Mesenchymal stem cell (in vitro differentiated cells and primary cell): Measurements from ENCODE around the gene SLC25A18.
A peak's percentile ranks its signal among the peaks of the same experiment; 100 is the strongest.

ENCODE experiments used
- DNase-seq: peaks from one replicate; pipeline ENCODE4 v3.0.0-alpha.2; 2013
- H2AFZ ChIP-seq: one replicate; pipeline ENCODE4 v1.6.1; 2013; ENCODE audit warnings: low read depth, mild to moderate bottlenecking, control low read depth, inconsistent platforms, low read length, moderate library complexity
- H2AK5ac ChIP-seq: 2 replicates; pipeline ENCODE4 v1.6.1; 2013; ENCODE audit warnings: low read length, moderate library complexity, mild to moderate bottlenecking, inconsistent platforms; ENCODE audit not compliant: severe bottlenecking
- H2BK120ac ChIP-seq: one replicate; pipeline ENCODE4 v1.6.1; 2013; ENCODE audit warnings: low read depth, mild to moderate bottlenecking, inconsistent platforms, low read length, moderate library complexity
- H2BK12ac ChIP-seq, 2 experiments: one replicate each; pipeline ENCODE4 v1.6.1; 2013; ENCODE audit warnings: inconsistent platforms in 2 of 2, low read length in 2 of 2, mild to moderate bottlenecking in 2 of 2, moderate library complexity in 2 of 2, control low read depth in 1 of 2
- H2BK15ac ChIP-seq: one replicate; pipeline ENCODE4 v1.6.1; 2013; ENCODE audit warnings: mild to moderate bottlenecking, low read depth, inconsistent platforms; ENCODE audit not compliant: poor library complexity, severe bottlenecking
- H2BK5ac ChIP-seq: 2 replicates; pipeline ENCODE4 v1.6.1; 2013; ENCODE audit warnings: low read depth, mild to moderate bottlenecking, low read length, control low read depth, inconsistent platforms; ENCODE audit not compliant: poor library complexity, severe bottlenecking
- H3K14ac ChIP-seq, 2 experiments: one replicate each; pipeline ENCODE4 v1.6.1; 2013; ENCODE audit warnings: inconsistent platforms in 2 of 2, low read length in 2 of 2, control low read depth in 1 of 2, mild to moderate bottlenecking in 1 of 2, moderate library complexity in 1 of 2
- H3K18ac ChIP-seq, 2 experiments: one replicate each; pipeline ENCODE4 v1.6.1; 2013; ENCODE audit warnings: inconsistent platforms in 2 of 2, low read length in 2 of 2, control low read depth in 1 of 2, low read depth in 1 of 2, mild to moderate bottlenecking in 1 of 2
- H3K23ac ChIP-seq, 2 experiments: one replicate each; pipeline ENCODE4 v1.6.1; 2013; ENCODE audit warnings: inconsistent platforms in 2 of 2, low read length in 2 of 2, mild to moderate bottlenecking in 2 of 2, moderate library complexity in 2 of 2, control low read depth in 1 of 2
- H3K27ac ChIP-seq: 2 replicates; pipeline ENCODE4 v1.5.1; 2013; ENCODE audit warnings: mild to moderate bottlenecking, moderate library complexity, low read length, control low read depth, inconsistent platforms; ENCODE audit not compliant: poor library complexity, severe bottlenecking
- H3K27me3 ChIP-seq, 2 experiments: 2 replicates each; pipeline versions ENCODE4 v1.6.1 to v1.7.0; 2013; ENCODE audit warnings: low read length in 2 of 2, mild to moderate bottlenecking in 2 of 2, moderate library complexity in 2 of 2, control low read depth in 1 of 2, inconsistent platforms in 1 of 2; ENCODE audit not compliant: control insufficient read depth in 1 of 2, insufficient read depth in 1 of 2
- H3K36me3 ChIP-seq, 2 experiments: 2 replicates each; pipeline versions ENCODE4 v1.6.1 to v1.7.0; 2013; ENCODE audit warnings: low read length in 2 of 2, control low read depth in 1 of 2, inconsistent platforms in 1 of 2, low read depth in 1 of 2, mild to moderate bottlenecking in 1 of 2; ENCODE audit not compliant: insufficient read depth in 2 of 2, control insufficient read depth in 1 of 2
- H3K4ac ChIP-seq, 2 experiments: one replicate each; pipeline ENCODE4 v1.6.1; 2013; ENCODE audit warnings: inconsistent platforms in 2 of 2, low read length in 2 of 2, mild to moderate bottlenecking in 2 of 2, moderate library complexity in 2 of 2, control low read depth in 1 of 2, low read depth in 1 of 2
- H3K4me1 ChIP-seq: 2 replicates; pipeline ENCODE4 v1.6.1; 2013; ENCODE audit warnings: low read depth, low read length, control low read depth; ENCODE audit not compliant: control insufficient read depth, insufficient read depth
- H3K4me2 ChIP-seq: 2 replicates; pipeline ENCODE4 v1.6.1; 2013; ENCODE audit warnings: low read length, mild to moderate bottlenecking, inconsistent platforms; ENCODE audit not compliant: poor library complexity, severe bottlenecking
- H3K4me3 ChIP-seq, 2 experiments: 2 replicates each; pipeline versions ENCODE4 v1.5.1 to v1.7.0; 2013; ENCODE audit warnings: low read length in 2 of 2, mild to moderate bottlenecking in 2 of 2, control low read depth in 1 of 2, low read depth in 1 of 2; ENCODE audit not compliant: insufficient read depth in 1 of 2
- H3K79me1 ChIP-seq: replicated peaks from 2 replicates; pipeline ENCODE4 v1.6.1; 2013; ENCODE audit warnings: mild to moderate bottlenecking, control low read depth, low read length, inconsistent platforms; ENCODE audit not compliant: poor library complexity, severe bottlenecking
- H3K9ac ChIP-seq: 2 replicates; pipeline ENCODE4 v1.7.0; 2013; ENCODE audit warnings: mild to moderate bottlenecking, low read length, moderate library complexity
- H3K9me3 ChIP-seq: 2 replicates; pipeline ENCODE4 v1.7.0; 2013; ENCODE audit warnings: mild to moderate bottlenecking, low read length; ENCODE audit not compliant: control insufficient read depth
- H4K8ac ChIP-seq: one replicate; pipeline ENCODE4 v1.6.1; 2013; ENCODE audit warnings: inconsistent platforms, mild to moderate bottlenecking, low read length, moderate library complexity
- H4K91ac ChIP-seq: one replicate; pipeline ENCODE4 v1.6.1; 2013; ENCODE audit warnings: mild to moderate bottlenecking, low read length, inconsistent platforms
- WGBS: methylation state at CpG from one replicate; pipeline ENCODE4 v1.1.7; 2013; ENCODE audit warnings: mixed read lengths; 5-methylcytosine and 5-hydroxymethylcytosine counted together

Gene SLC25A18

DNA sequence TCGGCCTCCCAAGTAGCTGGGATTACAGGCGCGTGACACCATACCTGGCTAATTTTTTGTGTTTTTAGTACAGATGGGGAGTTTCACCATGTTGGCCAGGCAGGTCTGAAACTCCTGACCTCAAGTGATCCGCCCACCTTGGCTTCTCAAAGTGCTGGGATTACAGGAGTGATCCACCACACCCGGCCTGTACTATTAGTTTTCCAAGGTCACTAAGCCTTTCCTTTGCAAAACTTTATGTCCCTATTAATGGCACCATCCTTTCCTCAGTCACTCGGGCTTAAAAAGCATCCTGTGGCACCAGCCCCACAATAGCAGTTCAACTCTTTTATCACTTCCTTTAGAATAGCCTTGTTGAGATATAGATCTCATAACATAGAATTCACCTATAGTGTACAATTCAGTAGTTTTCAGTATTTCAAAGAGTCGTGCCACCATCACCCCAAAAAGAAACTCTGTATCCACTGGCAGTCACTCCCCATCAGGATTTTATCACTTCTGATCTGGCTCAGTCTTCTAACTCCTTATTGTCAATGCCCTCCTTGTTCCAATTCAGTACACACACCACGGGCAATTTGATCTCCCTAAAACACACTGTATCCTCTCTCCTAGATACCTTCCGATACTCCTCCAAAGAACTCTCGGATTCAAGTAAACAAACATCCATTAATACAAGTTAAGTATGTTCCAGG is 74.3 kb downstream of the SLC25A18 start:
- Histone ChIP-seq H4K8ac (peak overlapping the region; percentile 92), H3K18ac (peak overlapping the region in 1 of 2 experiments; percentile 85), H3K4me3 (peak overlapping the region; percentile 83 to 86), H3K79me1 (peaks cover 2% of the 10 kb centered on the region), H3K4ac (peak overlapping the region; percentile 35 to 49), H2BK15ac (no peak overlapping the region), H3K4me2 (peak overlapping the region; percentile 64), H4K91ac (no peak overlapping the region), H3K9ac (peak overlapping the region; percentile 93), H2AFZ (no peak overlapping the region), H3K36me3 (peaks cover 0 to 4% of the 10 kb centered on the region in 2 experiments), H3K14ac (peak overlapping the region in 1 of 2 experiments; percentile 3), H3K4me1 (peaks cover 7% of the 10 kb centered on the region), H3K23ac (peak overlapping the region in 1 of 2 experiments; percentile 50), H3K27ac (peak overlapping the region; percentile 94), H2BK120ac (peak overlapping the region; percentile 61), H3K9me3 (no peaks in the 10 kb centered on the region), H2BK12ac (peak overlapping the region in 1 of 2 experiments; percentile 93), H3K27me3 (no peaks in the 10 kb centered on the region), H2BK5ac (no peak overlapping the region), H2AK5ac (peak overlapping the region; percentile 93)
- DNase-seq: no peak
- WGBS: 69% methylated on average over 10 of the region's 10 CpGs

DNA sequence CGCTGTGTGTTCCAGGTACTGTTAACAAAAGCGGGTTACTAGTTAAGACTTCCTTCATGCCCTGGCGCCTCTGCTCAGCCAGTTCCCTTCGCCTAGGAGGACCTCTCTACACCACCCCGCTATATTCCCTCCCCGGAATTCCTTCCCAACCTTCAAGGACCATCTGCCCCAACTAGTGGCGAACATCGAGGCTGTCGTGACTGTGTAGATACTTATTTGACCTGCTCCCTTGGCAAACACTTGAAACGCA is 74.8 kb downstream of the SLC25A18 start:
- Histone ChIP-seq H3K14ac (no peak overlapping the region), H4K91ac (peak overlapping the region; percentile 91), H2AFZ (no peak overlapping the region), H3K18ac (peak overlapping the region; percentile 67 to 85), H2BK120ac (peak overlapping the region; percentile 42), H3K23ac (no peak overlapping the region), H3K4me1 (peaks cover 7% of the 10 kb centered on the region), H2AK5ac (no peak overlapping the region), H3K9me3 (no peaks in the 10 kb centered on the region), H2BK15ac (no peak overlapping the region), H4K8ac (peak overlapping the region; percentile 92), H3K4me3 (peak overlapping the region; percentile 83 to 86), H3K79me1 (peaks cover 3% of the 10 kb centered on the region), H2BK5ac (no peak overlapping the region), H3K27me3 (no peaks in the 10 kb centered on the region), H2BK12ac (peak overlapping the region in 1 of 2 experiments; percentile 38), H3K4ac (peak overlapping the region in 1 of 2 experiments; percentile 5), H3K4me2 (peak overlapping the region; percentile 64), H3K27ac (peak overlapping the region; percentile 94), H3K9ac (peak overlapping the region; percentile 93), H3K36me3 (peaks cover 0 to 4% of the 10 kb centered on the region in 2 experiments)
- WGBS: under 1% methylated on average over 10 of the region's 10 CpGs
- peak; percentile 93 for DNase-seq

DNA sequence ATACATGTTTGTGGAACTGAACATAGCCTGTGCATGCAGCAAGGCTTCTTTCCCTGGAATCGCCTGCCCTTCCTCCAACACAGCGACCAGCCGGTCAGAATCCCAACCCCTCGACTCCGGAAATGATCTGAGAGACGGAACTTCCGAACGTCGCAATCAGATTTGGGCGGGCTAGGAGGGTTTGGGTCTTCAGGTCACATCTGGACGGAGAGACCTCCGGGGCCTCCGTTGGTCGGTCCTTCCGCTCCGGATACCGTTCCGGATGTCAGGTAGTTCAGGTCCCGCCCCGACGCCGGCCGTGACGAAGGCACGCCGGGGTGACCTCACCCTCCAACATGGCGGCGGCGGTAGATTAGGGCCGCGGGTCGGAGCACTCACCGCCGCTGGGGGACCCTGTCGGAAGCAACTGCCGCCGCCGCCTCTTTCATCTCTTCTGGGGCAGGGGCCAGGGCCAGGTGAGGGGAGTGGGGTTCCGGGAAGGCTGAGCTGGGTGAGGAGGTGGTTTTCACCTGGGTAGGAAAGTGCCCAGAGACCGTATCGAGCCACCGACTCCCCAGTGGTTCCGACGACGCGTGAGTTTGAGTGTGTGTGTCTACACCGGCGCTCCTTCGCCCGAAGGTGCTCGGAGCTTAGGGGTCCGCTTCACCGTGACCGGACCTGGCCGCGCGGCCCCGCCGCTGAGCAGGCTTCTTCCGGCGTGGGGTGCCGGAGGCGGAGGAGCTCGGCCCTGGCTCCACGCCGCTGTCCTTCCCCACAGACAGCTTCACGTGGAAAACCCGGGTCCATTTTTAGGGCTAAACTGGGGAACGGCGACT is 75.3 kb downstream of the SLC25A18 start, which contains the start of gene BCL2L13:
Gene BCL2L13 (plus strand): TSS at position 326 of the 815 bp plus-strand sequence. CDS start 16,955 bp downstream, outside the sequence.
- peak within 1 kb of the TSS in 1 of 2 experiments; percentile 91 for H3K14ac ChIP-seq
- H3K36me3 ChIP-seq: peaks cover 0 to 4% of the 10 kb centered on the region in 2 experiments
- peak within 1 kb of the TSS; percentile 61 for H2BK120ac ChIP-seq
- H2BK15ac ChIP-seq: peak within 1 kb of the TSS; percentile 37
- H4K8ac ChIP-seq: peak within 1 kb of the TSS; percentile 92
- peak; percentile 95 for DNase-seq
- H3K9ac ChIP-seq: peak within 1 kb of the TSS; percentile 93
- H3K27me3 ChIP-seq: no peaks in the 10 kb centered on the region
- peak within 1 kb of the TSS; percentile 84 for H2BK5ac ChIP-seq
- H3K23ac ChIP-seq: peak within 1 kb of the TSS in 1 of 2 experiments; percentile 67
- peaks cover 3% of the 10 kb centered on the region for H3K79me1 ChIP-seq
- peak within 1 kb of the TSS; percentile 80 for H2AFZ ChIP-seq
- peak within 1 kb of the TSS; percentile 91 for H4K91ac ChIP-seq
- peak within 1 kb of the TSS; percentile 83 to 86 for H3K4me3 ChIP-seq
- peak within 1 kb of the TSS; percentile 85 to 90 for H3K18ac ChIP-seq
- WGBS: under 1% methylated on average over 68 of the region's 70 CpGs
- H2BK12ac ChIP-seq: peak within 1 kb of the TSS in 1 of 2 experiments; percentile 93
- peak within 1 kb of the TSS; percentile 82 for H3K4me2 ChIP-seq
- H3K9me3 ChIP-seq: no peaks in the 10 kb centered on the region
- peak within 1 kb of the TSS; percentile 94 for H3K27ac ChIP-seq
- peak within 1 kb of the TSS; percentile 93 for H2AK5ac ChIP-seq
- peaks cover 7% of the 10 kb centered on the region for H3K4me1 ChIP-seq
- H3K4ac ChIP-seq: peak within 1 kb of the TSS; percentile 39 to 98
